Glomerular visceral epithelial cell (primary cell): ENCODE measurements around the gene DPP6.
"Not testable (repeated sequence)": the region's sequence is repeated elsewhere in the genome, so short reads cannot be mapped to it uniquely, and the experiment has no call there.

ENCODE experiments used
- DNase-seq: peaks from one replicate; pipeline ENCODE4 v3.0.0-alpha.2; 2016; ENCODE audit errors: extremely low spot score

Gene DPP6

GRCh38 chr7:154148791-154149516 lies 96.8 kb downstream of the DPP6 start:
- not testable (repeated sequence) for DNase-seq

GRCh38 chr7:154150656-154151055 lies 98.5 kb downstream of the DPP6 start:
- DNase-seq = not testable (repeated sequence)

DNA sequence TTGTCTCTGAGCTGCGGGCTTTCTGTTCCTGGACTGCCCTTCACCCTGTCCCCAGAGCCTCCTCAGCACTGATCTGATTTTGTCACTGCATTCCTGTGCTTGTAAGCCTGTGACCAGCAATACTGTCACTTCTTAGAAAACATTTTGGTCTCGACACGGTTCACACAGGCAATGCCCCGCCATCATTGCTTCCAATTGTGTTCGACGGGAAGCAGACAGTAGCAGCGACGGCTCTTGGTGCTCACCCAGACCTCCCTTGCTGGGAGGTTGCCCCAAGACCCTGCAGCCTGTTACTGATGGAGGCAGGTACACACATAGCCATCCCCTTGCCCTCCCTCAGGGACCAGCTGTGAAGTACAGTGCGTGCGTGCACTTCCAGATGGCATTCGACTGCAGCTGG lies 99.1 kb downstream of the DPP6 start:
- DNase-seq = not testable (repeated sequence)

DNA sequence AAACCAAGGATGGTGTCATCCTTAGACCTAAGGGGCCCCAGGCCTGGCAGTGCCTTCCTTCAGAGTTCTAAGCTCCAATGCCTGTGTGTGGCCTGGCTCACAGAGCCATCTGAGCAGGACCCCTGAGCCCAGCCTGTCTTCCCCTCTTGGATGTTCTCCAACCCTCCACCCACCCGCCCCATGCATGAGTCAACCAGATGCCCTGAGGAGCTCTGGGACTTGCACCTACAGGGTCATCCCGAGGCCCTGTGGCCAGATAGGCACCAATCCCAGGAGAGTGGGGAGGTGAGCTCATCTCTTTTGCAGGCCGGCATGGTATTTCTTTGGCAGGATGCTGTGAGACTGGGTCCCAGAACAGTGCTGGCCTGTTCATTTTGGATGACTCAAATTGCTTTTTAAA lies 103.7 kb downstream of the DPP6 start:
- DNase-seq = not testable (repeated sequence)

- not testable (repeated sequence) for DNase-seq
Measured at GRCh38 chr7:154162921-154163320, 110.7 kb downstream of the DPP6 start.

DNA sequence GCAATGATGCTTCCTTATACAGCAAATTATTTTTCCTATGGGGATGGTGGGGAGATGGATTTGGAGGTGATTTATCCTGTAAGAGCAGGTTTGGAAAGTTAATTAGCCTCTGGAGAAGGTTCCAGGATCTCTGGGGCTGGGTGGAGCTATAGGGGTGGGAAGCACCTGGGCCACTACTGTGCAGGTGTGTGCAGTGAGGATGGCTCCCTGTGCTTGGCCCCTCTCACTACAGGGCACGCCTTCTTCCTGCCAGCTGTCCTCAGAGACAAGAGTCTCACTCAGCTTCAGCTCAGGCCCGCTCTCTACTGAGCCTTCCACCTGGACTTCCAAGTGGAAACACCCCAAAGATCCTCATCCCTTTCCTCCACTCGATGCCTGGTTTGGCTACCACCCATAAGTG lies 111.4 kb downstream of the DPP6 start:
- not testable (repeated sequence) for DNase-seq

GRCh38 chr7:154167051-154167450 lies 114.9 kb downstream of the DPP6 start:
- no peak for DNase-seq

GRCh38 chr7:154167807-154168206 lies 115.6 kb downstream of the DPP6 start:
- DNase-seq = no peak

- no peak for DNase-seq
Measured at GRCh38 chr7:154171422-154171821, 119.2 kb downstream of the DPP6 start.

DNA sequence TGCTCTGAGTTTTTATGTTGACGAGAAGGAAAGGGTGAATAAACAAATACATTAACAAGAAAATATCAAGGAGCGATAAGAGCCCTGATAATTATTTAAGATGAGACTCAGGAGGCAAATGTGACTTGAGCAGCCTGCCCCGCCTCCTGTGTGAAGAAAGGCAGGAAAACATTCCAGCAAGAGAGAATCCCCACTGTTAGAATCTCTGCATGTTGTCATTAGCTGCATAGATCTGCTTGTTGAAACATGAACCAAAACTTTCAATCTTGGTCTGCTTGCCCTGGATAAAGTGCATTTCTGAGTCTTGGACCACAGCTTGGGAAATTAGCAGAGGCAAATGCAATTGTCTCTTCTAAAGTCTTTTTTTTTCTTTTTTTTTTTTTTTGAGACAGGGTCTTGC lies 120.0 kb downstream of the DPP6 start:
- DNase-seq = no peak

- no peak for DNase-seq
Measured at GRCh38 chr7:154177584-154177983, 125.4 kb downstream of the DPP6 start.

DNA sequence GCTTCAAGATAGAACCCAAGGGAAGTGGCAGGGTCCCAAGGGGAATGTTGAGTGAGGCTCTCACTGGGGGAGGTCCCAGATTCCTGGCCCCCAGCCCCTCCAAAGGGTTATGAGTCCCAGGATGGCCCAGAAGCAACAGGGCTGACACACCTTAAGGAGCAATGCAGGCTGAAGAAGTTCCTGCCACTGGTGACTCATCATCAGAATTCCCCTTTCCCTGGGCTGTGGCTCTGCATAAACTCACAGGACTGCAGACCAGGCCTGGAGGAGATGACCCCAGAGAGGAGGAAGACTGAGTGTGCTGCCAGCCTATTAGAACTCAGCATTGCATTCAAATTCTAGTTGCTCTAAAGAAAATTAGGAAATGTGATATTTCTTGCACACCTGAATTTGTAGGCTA lies 126.7 kb downstream of the DPP6 start:
- DNase-seq = no peak

GRCh38 chr7:154183482-154183881 lies 131.3 kb downstream of the DPP6 start:
- no peak for DNase-seq

DNA sequence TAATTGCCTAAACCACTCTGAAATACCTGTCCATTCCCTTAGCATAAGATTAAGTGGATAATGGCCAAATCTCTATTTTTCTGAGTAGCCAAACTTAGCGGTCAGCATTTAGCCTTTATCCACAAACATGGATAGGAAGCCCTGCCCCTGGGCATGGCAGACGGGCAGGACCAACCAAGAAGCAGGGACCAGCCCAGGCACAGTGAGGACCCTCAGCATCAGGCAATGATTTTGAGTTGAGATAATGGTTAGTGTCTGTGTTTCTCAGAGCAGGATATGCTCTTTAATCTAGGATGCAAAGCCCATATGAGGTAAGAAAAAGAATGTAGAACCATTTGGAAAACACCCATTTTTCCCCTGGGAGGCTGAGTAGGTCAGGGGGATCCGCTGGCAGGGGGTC lies 131.7 kb downstream of the DPP6 start:
- no peak for DNase-seq

GRCh38 chr7:154186811-154187210 lies 134.6 kb downstream of the DPP6 start:
- DNase-seq = no peak

DNA sequence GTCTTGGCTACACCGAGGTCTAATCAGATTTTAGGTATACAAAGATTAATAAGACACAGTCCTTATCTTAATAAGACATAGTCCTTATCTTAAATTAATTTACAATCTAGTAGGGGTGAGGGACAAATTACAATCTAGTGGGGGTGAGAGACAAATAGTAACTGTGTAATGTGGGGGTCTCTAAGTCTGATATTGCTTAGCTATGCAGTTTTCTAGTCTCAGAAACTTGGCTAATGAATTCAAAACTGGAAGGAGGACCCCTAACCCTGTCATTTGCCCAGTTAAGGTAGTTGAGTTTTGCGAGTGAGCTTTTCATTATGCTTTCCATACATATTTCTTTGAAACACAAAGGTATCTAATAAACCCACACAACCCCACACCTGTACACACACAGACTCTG lies 136.1 kb downstream of the DPP6 start:
- no peak for DNase-seq

- no peak for DNase-seq
Measured at GRCh38 chr7:154195266-154195665, 143.1 kb downstream of the DPP6 start.

GRCh38 chr7:154198481-154198880 lies 146.3 kb downstream of the DPP6 start:
- no peak for DNase-seq

- no peak for DNase-seq
Measured at GRCh38 chr7:154200241-154200640, 148.0 kb downstream of the DPP6 start.

DNA sequence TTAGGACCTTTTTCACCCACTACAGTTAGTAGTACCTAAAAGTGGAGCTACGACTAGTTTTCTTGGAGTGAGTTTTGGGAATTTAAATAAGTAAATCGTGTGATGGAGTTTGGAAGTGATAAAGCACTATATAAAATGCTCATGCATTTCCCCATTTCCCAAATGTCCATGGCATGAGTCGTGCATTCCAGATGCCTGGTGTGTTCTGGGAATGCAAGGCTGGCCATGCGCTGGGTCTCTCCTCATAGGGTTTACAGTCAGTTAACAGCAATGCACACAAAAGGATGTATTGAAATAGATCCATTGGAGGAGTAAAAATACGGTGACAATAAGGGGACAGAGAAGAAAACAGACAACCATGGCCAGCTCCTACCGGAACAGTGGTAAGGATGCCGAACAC lies 149.8 kb downstream of the DPP6 start:
- no peak for DNase-seq

DNA sequence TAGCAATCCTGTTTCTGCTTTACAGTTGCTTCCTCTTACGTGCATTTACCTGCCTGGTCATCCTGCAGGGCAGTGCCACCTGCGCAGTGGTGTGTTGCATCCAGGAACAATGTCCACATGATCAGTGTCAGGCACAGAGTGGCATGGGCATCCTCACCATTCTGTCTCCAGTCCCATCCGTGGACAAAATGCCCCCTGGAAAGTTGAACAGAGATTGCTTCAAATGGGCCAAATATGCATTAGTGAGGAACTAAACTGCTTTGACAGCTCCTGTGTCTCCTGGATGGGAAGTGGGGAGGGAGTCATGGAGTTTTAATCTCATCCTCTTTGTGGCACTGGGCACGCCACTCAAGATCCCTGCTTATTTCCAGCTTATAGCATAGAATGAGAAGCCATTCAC lies 151.8 kb downstream of the DPP6 start:
- no peak for DNase-seq

- DNase-seq = no peak
Measured at GRCh38 chr7:154212861-154213260, 160.7 kb downstream of the DPP6 start.

DNA sequence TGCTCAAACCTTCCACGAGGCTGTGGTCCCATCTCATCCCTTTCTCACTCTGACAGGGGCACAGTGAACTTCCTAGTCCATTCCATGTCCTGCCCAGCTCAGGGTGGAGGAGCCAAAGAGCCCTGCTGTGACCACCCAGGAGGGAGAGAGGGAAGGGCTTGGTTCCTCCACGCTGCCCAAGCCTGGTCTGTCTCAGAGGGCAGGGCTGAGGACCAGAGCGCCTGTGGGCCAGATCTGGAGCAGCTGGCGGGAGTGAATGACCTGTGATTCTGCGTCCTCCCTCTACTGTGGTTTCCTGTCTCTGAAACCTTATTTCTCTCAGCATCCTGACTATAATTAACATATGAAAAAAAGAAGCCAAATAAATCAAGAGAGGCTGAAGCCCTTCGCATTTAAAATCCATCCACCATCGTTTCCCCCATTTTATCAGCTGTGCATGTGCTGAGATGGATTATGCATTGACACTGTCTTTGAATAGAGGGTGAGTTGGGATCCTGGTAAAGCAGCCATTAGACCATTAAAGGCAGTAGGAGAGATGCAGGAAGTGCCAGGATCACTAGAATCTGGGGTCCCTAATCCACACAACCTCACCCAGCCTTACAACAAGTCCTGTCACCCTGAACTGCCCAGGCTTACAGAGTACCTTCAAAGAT lies 165.6 kb downstream of the DPP6 start:
- no peak for DNase-seq

DNA sequence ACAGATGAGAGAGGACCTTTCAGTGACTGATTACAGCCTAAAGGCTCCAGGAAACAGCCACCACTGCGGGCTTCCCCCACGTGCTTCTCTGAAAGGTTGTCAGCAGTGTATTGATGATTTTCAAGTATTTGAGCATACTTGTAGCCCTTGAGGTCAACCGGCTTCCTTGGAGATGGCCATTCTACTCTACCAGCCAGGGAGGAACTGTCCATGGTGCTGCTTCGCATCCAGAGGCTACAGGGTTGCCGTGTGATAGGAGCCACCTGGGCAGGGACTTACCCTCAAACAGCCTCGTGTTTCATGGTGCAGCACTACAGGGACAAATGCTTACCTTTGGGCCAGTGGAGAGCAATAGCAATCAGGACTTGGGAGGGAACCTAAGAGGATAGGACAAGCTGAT lies 179.5 kb downstream of the DPP6 start:
- DNase-seq = no peak
